CD14-positive monocyte (primary cell): ENCODE data around the gene H1-8. TPM values are rescaled to one million over a fixed set of nuclear protein-coding genes. Genes with fewer than 3 reads are reported as not detected.

Experiments
- DNase-seq, 3 donors: peaks; one replicate each; pipeline ENCODE4 v3.0.0-alpha.2; 2011 to 2022
- H2AFZ ChIP-seq: 2 replicates; pipeline ENCODE4 v1.6.0; 2012; ENCODE audit warnings: mild to moderate bottlenecking, low read depth, low read length, inconsistent platforms; ENCODE audit not compliant: insufficient read depth, poor library complexity, severe bottlenecking
- H3K27ac ChIP-seq, 2 donors: 1 replicate in 1 of 2; 2 replicates in 1 of 2; pipeline ENCODE4 v1.5.1; 2012 to 2013; ENCODE audit warnings: low read length in 2 of 2, control low read depth in 1 of 2, inconsistent platforms in 1 of 2, low read depth in 1 of 2, mild to moderate bottlenecking in 1 of 2
- H3K27me3 ChIP-seq, 2 donors: one replicate each; pipeline versions ENCODE4 v1.6.0 to v1.6.1; 2011 to 2013; ENCODE audit warnings: low read length in 2 of 2; ENCODE audit not compliant: control insufficient read depth in 2 of 2, insufficient read depth in 2 of 2
- H3K36me3 ChIP-seq, 2 donors: replicated peaks in 1 of 2; 1 replicate in 1 of 2; 2 replicates in 1 of 2; pipeline versions ENCODE4 v1.5.1 to v1.6.1; 2012 to 2013; ENCODE audit warnings: low read length in 2 of 2, control low read depth in 1 of 2, inconsistent platforms in 1 of 2, mild to moderate bottlenecking in 1 of 2; ENCODE audit not compliant: insufficient read depth in 2 of 2, control insufficient read depth in 1 of 2
- H3K4me1 ChIP-seq, 2 donors: 1 replicate in 1 of 2; 2 replicates in 1 of 2; pipeline versions ENCODE4 v1.5.1 to v1.6.1; 2012 to 2013; ENCODE audit warnings: low read length in 2 of 2, control low read depth in 1 of 2, inconsistent platforms in 1 of 2, mild to moderate bottlenecking in 1 of 2, moderate library complexity in 1 of 2; ENCODE audit not compliant: insufficient read depth in 2 of 2, control insufficient read depth in 1 of 2
- H3K4me2 ChIP-seq: replicated peaks from 2 replicates; pipeline ENCODE3; 2012; ENCODE audit warnings: low read length, moderate library complexity, mild to moderate bottlenecking; ENCODE audit not compliant: poor library complexity, severe bottlenecking; ENCODE audit errors: extremely low read depth
- H3K4me3 ChIP-seq, 3 experiments: fragments of 200-600 bp in 1 of 3; sonication (generic) in 1 of 3; replicated peaks in 1 of 3; 1 replicate in 2 of 3; 2 replicates in 1 of 3; pipeline ENCODE4 v1.5.1; 2011 to 2013; ENCODE audit warnings: low read length in 3 of 3, mild to moderate bottlenecking in 3 of 3, control low read depth in 2 of 3, low read depth in 2 of 3, inconsistent platforms in 1 of 3, moderate library complexity in 1 of 3
- H3K79me2 ChIP-seq: 2 replicates; pipeline ENCODE4 v1.6.0; 2012; ENCODE audit warnings: mild to moderate bottlenecking, control low read depth, inconsistent platforms, low read length, moderate library complexity; ENCODE audit not compliant: insufficient read depth
- H3K9ac ChIP-seq: 2 replicates; pipeline ENCODE4 v1.6.0; 2017; ENCODE audit warnings: low read length, mild to moderate bottlenecking; ENCODE audit not compliant: insufficient read depth, poor library complexity, severe bottlenecking
- H3K9me3 ChIP-seq, 2 donors: replicated peaks in 1 of 2; 1 replicate in 1 of 2; 2 replicates in 1 of 2; pipeline versions ENCODE4 v1.5.1 to v1.6.1; 2012 to 2013; ENCODE audit warnings: low read length in 2 of 2, control low read depth in 1 of 2; ENCODE audit not compliant: control insufficient read depth in 1 of 2, insufficient read depth in 1 of 2
- H4K20me1 ChIP-seq: 2 replicates; pipeline ENCODE4 v1.6.0; 2012; ENCODE audit warnings: mild to moderate bottlenecking, low read length, control low read depth, moderate library complexity; ENCODE audit not compliant: insufficient read depth
- H3K27ac Mint-ChIP-seq, 7 donors: one replicate each; pipeline ENCODE4 v1.8.0; 2020; ENCODE audit warnings: mild to moderate bottlenecking in 7 of 7, mixed read lengths in 7 of 7, moderate library complexity in 6 of 7, inconsistent platforms in 2 of 7
- H3K27me3 Mint-ChIP-seq, 3 donors: one replicate each; pipeline ENCODE4 v1.8.0; 2021 to 2022; ENCODE audit warnings: low read depth in 3 of 3, mild to moderate bottlenecking in 3 of 3, mixed read lengths in 3 of 3, moderate library complexity in 3 of 3, inconsistent platforms in 1 of 3
- H3K36me3 Mint-ChIP-seq, 2 donors: one replicate each; pipeline ENCODE4 v1.8.0; 2020; ENCODE audit warnings: mixed read lengths in 2 of 2, inconsistent platforms in 1 of 2, mild to moderate bottlenecking in 1 of 2
- H3K4me1 Mint-ChIP-seq: one replicate; pipeline ENCODE4 v1.8.0; 2020; ENCODE audit warnings: mild to moderate bottlenecking, mixed read lengths
- H3K4me3 Mint-ChIP-seq, 2 donors: one replicate each; pipeline ENCODE4 v1.8.0; 2020; ENCODE audit warnings: mild to moderate bottlenecking in 2 of 2, mixed read lengths in 2 of 2, moderate library complexity in 1 of 2
- H3K9me3 Mint-ChIP-seq, 7 donors: one replicate each; pipeline ENCODE4 v1.8.0; 2020 to 2022; ENCODE audit warnings: mixed read lengths in 7 of 7, mild to moderate bottlenecking in 6 of 7, moderate library complexity in 6 of 7, inconsistent platforms in 2 of 7
- CTCF ChIP-seq: fragments of 200-600 bp; IDR thresholded peaks from one replicate; pipeline ENCODE4 v1.8.0; 2022; ENCODE audit warnings: antibody characterized with exemption, mild to moderate bottlenecking
- WGBS: methylation state at CpG from one replicate; pipeline ENCODE4 v1.1.5; 2013; ENCODE audit warnings: missing lambda C conversion rate; ENCODE audit not compliant: insufficient coverage; 5-methylcytosine and 5-hydroxymethylcytosine counted together
- intact Hi-C, 2 donors: fragments of 100-400 bp; cut with micrococcal nuclease; formaldehyde crosslinking; loops; one replicate each; pipeline versions ENCODE4 v1.15.0 to v1.15.1; 2023
- polyA plus RNA-seq, 3 donors: library from polyadenylated mRNA; depleted of rRNA in 1 of 3; unstranded in 2 of 3; stranded (reverse) in 1 of 3; fragments of 300-500 nt in 2 of 3; fragments of >200 nt in 1 of 3; fragmentation: Illumina TruSeq in 2 of 3; gene quantifications; 1 replicate in 2 of 3; 2 replicates in 1 of 3; pipeline ENCODE4 v1.2.3, GENCODE V29; 2012 to 2021

The H1-8 gene
- polyA plus RNA-seq, 3 donors = not detected

DNA sequence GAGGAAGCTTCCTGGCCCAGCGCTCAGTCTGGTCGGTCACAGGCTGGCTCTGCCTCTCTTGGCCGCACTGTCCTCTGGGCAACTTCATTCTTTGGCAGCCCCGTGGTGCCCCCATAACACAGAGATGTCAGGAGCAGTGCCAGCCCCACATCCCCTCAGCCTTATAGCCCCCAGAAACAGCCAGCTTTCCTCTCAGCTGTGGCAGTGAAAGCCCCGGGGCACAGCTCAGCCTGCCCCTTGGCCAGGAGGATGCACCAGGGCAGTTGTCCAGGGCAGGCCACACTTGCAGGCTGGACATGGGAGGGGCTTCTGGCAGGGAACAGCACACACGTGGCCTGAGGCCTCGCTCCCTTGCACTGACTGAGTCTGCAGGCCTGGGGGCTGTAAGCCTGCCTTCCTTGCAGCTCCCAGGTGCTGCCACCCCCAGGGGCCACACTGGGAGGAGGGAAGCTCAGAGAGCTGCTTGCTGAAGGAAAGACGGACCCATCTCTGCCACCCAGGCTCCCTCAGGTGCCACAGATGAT lies 24.9 kb upstream of the H1-8 start:
- Histone ChIP-seq H4K20me1 (no peaks in the 10 kb centered on the region), H3K27me3 (no peaks in the 10 kb centered on the region), H3K79me2 (no peaks in the 10 kb centered on the region), H3K36me3 (peaks cover 12 to 29% of the 10 kb centered on the region in 2 donors), H3K9ac (no peak overlapping the region), H3K9me3 (no peaks in the 10 kb centered on the region), H3K27ac (no peak overlapping the region), H3K4me1 (peaks cover 2% of the 10 kb centered on the region in 2 donors), H2AFZ (no peak overlapping the region), H3K4me2 (no peak overlapping the region), H3K4me3 (no peak overlapping the region)
- no peak for TF ChIP-seq CTCF
- 92% methylated on average over 8 of the region's 8 CpGs for whole genome bisulfite sequencing
- Mint-ChIP-seq H3K4me3 (no peak overlapping the region), H3K4me1 (peaks cover 4% of the 10 kb centered on the region), H3K27me3 (peaks cover 0 to 3% (median 0%) of the 10 kb centered on the region in 3 donors), H3K9me3 (peaks cover 0 to 5% (median 0%) of the 10 kb centered on the region in 7 donors), H3K27ac (peak overlapping the region in 1 of 7 donors; percentile 18), H3K36me3 (peaks cover 38 to 45% of the 10 kb centered on the region in 2 donors)
- no peak for DNase-seq
- intact Hi-C loops = no loop called here

GRCh38 chr3:129518581-129518980 lies 24.4 kb upstream of the H1-8 start:
- Histone ChIP-seq H3K36me3 (peaks cover 12 to 25% of the 10 kb centered on the region in 2 donors), H2AFZ (no peak overlapping the region), H3K27me3 (no peaks in the 10 kb centered on the region), H3K79me2 (no peaks in the 10 kb centered on the region), H3K27ac (no peak overlapping the region), H3K4me2 (no peak overlapping the region), H3K9me3 (no peaks in the 10 kb centered on the region), H4K20me1 (no peaks in the 10 kb centered on the region), H3K4me1 (peaks cover 6 to 7% of the 10 kb centered on the region in 2 donors), H3K4me3 (no peak overlapping the region), H3K9ac (no peak overlapping the region)
- no peak overlapping the region for H3K27ac Mint-ChIP-seq
- H3K36me3 Mint-ChIP-seq = peaks cover 35 to 40% of the 10 kb centered on the region in 2 donors
- 100% methylated on average over 6 of the region's 8 CpGs for WGBS
- peaks cover 8% of the 10 kb centered on the region for H3K4me1 Mint-ChIP-seq
- peaks cover 0 to 3% (median 0%) of the 10 kb centered on the region in 3 donors for H3K27me3 Mint-ChIP-seq
- no peak for DNase-seq
- TF ChIP-seq CTCF = no peak
- no peak overlapping the region for H3K4me3 Mint-ChIP-seq
- H3K9me3 Mint-ChIP-seq = peaks cover 0 to 5% (median 0%) of the 10 kb centered on the region in 7 donors
- intact Hi-C loops = no loop called here
